ENCODE measurements around the gene KIAA1671.

KIAA1671 gene

GRCh38 chr22:25120761-25121212 is 168.3 kb downstream of the KIAA1671 start:
- no peak for FAIRE-seq

DNA sequence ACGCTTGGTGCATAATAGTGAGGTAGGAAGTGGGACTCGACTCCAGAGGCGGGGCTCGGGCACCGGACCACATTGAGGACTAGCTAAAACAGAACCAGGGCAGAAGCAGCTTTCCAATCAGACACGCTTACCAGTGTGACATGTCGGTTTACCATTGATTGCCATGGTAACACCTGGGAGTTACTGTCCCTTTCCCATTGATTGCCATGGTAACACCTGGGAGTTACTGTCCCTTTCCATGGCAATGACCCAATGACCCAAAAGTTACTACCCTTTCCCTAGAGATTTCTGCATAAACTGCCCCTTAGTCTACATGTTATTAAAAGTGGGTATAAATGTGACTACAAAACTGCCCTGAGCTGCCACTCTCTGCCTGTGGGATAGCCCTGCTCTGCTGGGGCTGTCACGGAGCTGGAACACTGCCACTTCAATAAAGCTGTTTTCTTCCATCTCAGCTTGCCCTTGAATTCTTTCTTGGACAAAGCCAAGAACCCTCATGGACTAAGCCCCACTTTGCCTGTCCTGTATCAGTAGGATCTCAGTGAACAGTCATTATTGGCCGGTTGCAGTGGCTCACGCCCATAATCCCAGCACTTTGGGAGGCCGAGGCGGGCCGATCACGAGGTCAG is 169.7 kb downstream of the KIAA1671 start:
- FAIRE-seq, result no peak

GRCh38 chr22:25123677-25124076 is 171.2 kb downstream of the KIAA1671 start:
- FAIRE-seq, result no peak

DNA sequence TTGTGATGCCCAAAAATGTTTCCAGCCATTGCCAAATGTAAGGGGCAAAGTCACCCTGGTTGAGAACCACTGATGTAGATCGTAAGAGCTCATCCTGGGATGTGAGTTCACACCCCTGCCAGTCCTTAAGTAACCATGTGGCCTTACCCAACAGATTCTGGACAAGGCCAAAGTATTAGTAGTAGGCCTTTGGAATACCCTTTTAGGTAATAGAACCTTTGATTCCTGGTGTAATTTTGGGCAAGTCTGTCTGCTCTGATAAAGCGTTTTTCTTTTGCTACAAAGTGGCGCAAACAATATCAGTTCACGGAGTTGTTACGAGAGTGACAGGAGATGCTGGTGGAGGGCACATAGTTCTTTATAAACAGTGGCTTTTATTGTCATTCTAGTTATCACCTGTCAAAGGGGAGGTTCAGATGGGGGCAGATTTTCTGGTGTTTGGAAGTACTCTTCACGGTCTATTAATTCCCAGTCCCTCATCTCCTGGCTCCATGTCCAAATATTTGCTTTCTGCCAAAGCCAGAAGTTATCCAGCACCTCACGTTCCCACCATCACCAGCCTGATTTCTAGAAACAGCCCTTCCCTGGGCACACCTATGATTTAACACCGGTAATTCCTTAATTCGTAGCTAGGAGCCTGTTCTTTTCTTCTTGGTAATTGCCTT is 173.3 kb downstream of the KIAA1671 start:
- FAIRE-seq, result no peak

GRCh38 chr22:25126510-25126909 is 174.0 kb downstream of the KIAA1671 start:
- FAIRE-seq, result no peak

DNA sequence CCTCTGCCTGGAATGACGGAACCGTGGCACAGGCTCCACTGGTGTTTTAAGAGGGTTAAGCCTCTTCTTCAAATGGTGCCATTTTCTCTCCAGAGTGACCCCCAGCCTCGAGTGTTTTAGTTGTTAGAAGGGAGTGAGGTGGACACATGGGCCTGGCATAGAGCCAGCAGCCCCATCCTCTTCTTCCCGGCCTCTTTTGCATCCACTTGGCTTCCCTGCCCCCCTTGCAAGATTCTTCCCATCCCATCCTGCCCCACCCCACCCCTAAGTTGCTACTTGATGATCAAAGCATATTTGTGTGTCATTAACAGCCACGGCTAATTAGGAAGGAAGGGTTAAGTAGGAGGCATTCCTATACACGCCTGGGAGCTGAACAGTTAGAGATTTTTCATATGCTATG is 174.8 kb downstream of the KIAA1671 start:
- FAIRE-seq, result no peak

- no peak for FAIRE-seq
Observed at GRCh38 chr22:25130462-25130861, 177.9 kb downstream of the KIAA1671 start.

DNA sequence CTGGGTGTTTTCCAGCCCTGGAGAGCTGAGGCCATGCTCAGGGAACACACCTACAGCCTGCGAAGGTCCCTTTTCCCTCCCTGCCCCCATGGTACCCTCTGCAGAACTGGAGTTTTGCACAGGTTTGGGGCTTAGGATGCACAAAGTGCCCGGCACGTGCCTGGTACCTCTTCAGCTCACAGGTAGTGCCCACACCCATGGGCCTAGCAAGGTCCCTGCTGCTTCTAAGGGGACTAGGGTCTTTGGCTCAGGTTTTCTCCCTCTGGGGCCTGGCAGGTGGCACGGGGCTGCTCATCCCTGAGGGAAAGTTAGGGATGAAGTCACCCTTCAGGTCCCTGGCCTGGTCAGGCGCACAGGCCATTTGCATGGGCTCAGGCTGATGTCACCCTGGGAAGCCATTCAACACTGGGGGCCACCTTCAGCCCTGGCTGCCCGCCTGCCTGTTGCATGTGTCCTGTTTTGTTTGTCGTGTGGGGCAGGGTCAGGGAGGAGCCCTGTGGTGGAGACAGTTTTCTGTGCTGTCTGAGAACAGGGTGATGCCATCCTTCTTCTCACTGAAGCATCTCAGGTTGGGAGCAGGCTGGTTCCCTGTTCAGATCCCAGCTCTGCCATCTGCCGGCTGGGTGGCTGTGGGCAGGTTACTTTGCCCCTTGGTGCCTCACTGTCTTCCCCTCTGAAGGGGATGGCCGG is 178.8 kb downstream of the KIAA1671 start:
- FAIRE-seq, result no peak

GRCh38 chr22:25134028-25134427 is 181.5 kb downstream of the KIAA1671 start:
- no peak for FAIRE-seq

- FAIRE-seq, result no peak
Observed at GRCh38 chr22:25134451-25134850, 181.9 kb downstream of the KIAA1671 start.

- FAIRE-seq, result no peak
Observed at GRCh38 chr22:25136953-25137576, 184.5 kb downstream of the KIAA1671 start.

DNA sequence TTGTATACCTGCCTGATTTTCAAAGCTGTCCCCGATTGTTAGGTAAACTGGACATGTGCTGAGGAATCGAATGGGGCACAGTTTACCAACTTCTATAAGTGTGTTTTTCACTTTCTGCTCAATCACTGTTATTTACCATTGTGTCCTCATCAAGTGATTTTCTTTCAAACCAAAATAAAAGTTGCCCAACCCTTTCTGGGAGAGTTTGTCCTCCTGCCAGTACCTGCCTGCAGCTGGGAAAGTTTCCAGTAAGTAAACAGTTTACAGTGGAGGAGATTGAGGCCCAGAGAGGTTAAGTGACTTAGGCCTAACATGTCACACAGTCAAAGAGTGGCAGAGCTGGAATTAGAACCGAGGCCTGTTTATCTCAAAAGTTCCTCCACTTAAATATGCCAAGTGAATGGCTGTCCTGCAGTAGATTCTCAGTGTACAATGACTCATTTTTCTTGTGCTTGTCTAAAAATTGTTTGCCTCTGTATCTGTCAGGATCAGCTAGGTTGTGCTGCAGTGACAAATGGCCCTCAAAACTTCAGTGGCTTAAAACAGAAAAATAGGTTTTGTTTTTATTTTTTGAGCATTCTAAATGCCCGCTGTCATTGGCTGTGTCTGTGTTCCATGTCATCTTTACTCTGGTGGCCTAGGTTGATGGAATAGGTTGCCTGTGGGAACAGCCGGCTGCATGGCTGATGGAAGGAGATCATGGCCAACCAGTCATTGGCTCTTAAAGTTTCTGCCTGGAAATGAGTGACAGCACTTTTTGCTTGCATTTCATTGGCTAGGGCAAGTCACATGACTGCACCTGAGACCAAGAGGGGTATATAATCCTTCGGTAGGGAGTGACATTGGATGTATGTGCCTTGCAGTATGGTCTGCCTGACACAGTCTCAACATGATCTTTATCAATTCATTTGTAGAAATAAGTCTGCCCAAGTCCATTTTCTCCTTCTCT is 185.3 kb downstream of the KIAA1671 start:
- no peak for FAIRE-seq

DNA sequence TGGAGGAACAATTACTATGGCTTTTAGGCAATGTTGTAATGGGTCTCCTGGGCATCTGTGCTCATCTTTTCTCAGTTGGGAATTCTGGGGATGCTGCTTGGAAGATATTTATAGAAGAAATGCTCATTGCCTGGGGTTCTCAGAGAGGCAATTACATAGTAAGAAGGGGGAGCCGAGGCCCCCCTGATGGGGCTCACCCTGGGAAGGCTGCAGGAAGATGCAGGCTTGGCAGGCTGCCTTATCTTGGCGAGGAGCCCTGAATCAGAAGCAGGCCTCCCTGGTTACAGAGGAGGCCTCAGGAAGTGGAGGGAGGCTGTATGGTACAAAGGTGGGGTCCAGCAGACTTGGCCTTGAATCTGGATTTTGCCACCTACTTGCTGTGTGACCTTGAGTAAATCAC is 186.5 kb downstream of the KIAA1671 start:
- FAIRE-seq, result no peak

- FAIRE-seq, result no peak
Observed at GRCh38 chr22:25142102-25142501, 189.6 kb downstream of the KIAA1671 start.

DNA sequence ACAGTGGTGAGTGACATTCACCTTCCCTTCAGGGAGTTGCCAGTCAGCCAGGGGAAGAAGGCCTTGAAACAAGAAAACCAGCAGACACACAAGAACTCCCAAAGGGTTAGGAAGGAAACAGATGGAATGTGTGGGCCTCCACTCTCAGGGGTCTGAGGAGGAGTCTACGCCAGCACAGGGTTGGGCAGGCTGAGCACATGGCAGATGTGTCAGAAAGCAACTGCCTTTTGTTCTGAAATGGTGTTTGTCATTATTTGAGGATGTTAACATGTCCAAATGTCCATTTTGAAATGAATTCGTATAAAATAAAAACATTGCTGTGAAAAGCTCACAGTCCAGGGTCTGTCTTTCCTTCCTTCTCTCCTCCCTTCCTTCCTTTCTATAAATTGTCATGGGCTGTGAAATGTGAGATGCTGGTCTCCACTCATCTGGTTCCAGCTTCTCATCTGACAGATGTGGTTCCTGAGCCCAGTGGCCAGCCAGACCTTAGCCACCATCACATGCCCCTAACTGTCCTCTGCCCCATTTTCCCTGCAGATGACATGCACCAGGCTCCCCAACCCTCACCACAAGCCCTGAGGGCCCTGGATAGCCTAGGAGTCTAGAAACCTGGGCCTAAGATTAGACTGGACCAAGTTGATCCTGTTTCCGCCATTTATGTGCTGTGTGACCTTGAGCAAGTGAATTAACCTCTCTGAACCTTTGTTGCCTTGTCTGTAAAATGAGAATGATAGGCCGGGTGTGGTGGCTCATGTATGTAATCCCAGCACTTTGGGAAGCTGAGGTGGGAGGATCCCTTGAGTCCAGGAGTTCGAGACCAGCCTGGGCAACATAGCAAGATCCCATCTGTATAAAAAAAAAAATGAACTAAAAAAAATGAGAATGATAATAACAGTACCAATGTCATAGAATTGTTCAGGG is 190.9 kb downstream of the KIAA1671 start:
- no peak for FAIRE-seq

GRCh38 chr22:25144522-25144921 is 192.0 kb downstream of the KIAA1671 start:
- no peak for FAIRE-seq

GRCh38 chr22:25146307-25146706 is 193.8 kb downstream of the KIAA1671 start:
- no peak for FAIRE-seq

- FAIRE-seq, result no peak
Observed at GRCh38 chr22:25146906-25147641, 194.6 kb downstream of the KIAA1671 start.

GRCh38 chr22:25147642-25147928 is 195.1 kb downstream of the KIAA1671 start:
- FAIRE-seq, result no peak

DNA sequence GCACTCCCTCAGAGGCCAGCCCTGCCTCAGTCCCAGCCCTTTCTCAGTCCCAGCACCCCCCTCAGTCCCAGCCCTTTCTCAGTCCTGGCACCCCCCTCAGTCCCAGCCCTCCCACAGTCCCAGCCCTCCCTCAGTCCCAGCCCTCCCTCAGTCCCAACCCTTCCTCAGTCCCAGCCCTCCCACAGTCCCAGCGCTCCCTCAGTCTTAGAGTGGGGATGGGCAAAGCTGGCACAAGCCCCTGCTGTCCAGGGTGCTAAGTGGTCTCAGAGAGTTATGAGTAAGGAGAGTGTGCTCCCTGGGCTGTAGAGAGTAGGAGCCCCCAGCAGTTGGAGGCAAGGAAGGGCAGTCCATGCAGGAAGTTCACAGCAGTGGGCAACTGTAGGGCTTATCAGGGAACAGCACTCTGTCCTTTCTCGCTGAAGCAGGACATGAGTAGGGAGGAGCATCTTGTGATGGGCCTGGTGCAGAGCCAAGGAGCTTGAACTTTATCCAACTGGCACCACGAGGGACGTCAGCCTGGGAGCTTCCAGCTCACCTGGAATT is 195.7 kb downstream of the KIAA1671 start:
- no peak for FAIRE-seq
